Measurements from ENCODE around the gene EMP2. TPM values are rescaled to one million over a fixed set of nuclear protein-coding genes. Genes with fewer than 3 reads are reported as not detected.

Gene EMP2
- total and polyA plus RNA-seq, 10 donors: 2.8 to 37.2 (median 19.5) TPM

DNA sequence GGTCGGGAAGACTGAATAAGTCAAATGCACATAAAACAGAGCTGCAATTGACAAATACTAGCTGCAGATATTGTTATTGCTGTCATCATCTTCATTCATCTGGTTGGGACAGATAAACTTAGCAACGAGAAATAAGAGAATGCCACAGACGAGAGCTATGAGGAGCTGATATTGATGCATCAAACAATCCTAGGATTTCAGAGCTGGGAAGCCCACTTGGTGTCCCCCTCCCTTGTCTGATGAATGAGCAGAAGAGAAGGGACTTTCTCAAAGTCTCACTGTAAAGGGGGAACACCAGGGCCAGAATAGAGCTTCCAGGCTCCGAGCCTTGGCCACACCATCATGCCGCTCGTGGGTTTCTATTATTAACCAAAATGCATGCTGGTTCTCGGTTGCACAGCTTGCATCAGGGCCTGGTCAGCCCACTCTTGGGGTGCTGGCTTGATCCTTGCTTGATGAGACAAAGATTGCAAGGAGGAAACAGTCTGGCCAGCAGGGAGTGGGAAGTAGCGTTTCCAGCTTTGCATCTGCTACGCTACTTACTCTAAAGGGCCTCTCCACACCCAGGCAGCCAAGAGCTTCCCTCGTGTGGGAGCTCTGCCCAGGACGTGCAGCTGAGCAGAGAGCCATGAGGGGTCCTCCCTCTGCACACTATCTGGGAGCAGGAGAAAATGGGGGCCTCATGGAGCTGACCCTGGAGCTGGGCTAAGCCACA lies 28.4 kb upstream of the EMP2 start:
- DNase-seq: no peak
- Histone ChIP-seq H3K27me3 (replicated peaks in 1 of 7) (no peaks in the 10 kb centered on the region), H3K4me1 (peaks cover 0 to 17% (median 2%) of the 10 kb centered on the region in 6 donors), H3K4me3 (no peak overlapping the region), H3K9me3 (no peaks in the 10 kb centered on the region), H3K27ac (no peak overlapping the region), H3K36me3 (no peaks in the 10 kb centered on the region)
- WGBS, 5 donors: 63 to 73% (median 68%) methylated on average over 9 to 11 of the region's 11 CpGs
- TF ChIP-seq POLR2AphosphoS5 (IDR thresholded peaks at IDR 0.05) (no peak), POLR2A (IDR thresholded peaks at IDR 0.05) (no peak)
- TF ChIP-seq, protein P1, sequence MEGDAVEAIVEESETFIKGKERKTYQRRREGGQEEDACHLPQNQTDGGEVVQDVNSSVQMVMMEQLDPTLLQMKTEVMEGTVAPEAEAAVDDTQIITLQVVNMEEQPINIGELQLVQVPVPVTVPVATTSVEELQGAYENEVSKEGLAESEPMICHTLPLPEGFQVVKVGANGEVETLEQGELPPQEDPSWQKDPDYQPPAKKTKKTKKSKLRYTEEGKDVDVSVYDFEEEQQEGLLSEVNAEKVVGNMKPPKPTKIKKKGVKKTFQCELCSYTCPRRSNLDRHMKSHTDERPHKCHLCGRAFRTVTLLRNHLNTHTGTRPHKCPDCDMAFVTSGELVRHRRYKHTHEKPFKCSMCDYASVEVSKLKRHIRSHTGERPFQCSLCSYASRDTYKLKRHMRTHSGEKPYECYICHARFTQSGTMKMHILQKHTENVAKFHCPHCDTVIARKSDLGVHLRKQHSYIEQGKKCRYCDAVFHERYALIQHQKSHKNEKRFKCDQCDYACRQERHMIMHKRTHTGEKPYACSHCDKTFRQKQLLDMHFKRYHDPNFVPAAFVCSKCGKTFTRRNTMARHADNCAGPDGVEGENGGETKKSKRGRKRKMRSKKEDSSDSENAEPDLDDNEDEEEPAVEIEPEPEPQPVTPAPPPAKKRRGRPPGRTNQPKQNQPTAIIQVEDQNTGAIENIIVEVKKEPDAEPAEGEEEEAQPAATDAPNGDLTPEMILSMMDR (IDR thresholded peaks at IDR 0.05 in 8 of 11, conservative IDR thresholded peaks at IDR 0.05 in 3 of 11): no peak
- intact Hi-C loops (cut with DNase I; ENCODE audit: low total_unique reads): no loop called here

DNA sequence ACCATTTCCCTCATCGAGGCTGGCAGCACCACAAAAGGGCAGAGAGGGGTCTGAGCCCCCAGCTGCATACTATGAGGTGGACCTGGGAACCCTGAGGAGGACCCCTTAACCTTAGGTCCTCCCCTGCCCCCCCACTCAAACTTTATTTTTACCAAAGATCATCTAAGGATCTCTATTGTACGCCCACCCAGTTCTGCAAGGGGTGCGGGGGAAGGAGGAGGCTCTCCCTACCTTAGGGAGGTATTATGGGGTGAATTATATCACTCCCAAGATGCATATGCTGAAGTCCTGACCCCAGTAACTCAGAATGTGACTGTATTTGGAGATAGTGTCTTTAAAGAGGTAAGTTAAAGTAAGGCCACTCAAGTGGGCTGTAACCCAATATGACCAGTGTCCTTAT lies 26.8 kb upstream of the EMP2 start:
- intact Hi-C loops (cut with DNase I; ENCODE audit: low total_unique reads): no loop called here
- H3K9me3 ChIP-seq: no peaks in the 10 kb centered on the region
- TF ChIP-seq, protein P1 (IDR thresholded peaks at IDR 0.05 in 8 of 11, conservative IDR thresholded peaks at IDR 0.05 in 3 of 11): no peak
- TF ChIP-seq POLR2A (IDR thresholded peaks at IDR 0.05): no peak
- no peak for TF ChIP-seq POLR2AphosphoS5 (IDR thresholded peaks at IDR 0.05)
- 59 to 76% (median 73%) methylated on average over 3 of the region's 3 CpGs for WGBS, 5 donors
- H3K4me3 ChIP-seq: no peak overlapping the region
- DNase-seq: no peak
- no peak overlapping the region for H3K27ac ChIP-seq
- no peaks in the 10 kb centered on the region for H3K27me3 ChIP-seq (replicated peaks in 1 of 7)
- H3K36me3 ChIP-seq: no peaks in the 10 kb centered on the region
- H3K4me1 ChIP-seq: peaks cover 0 to 2% (median 0%) of the 10 kb centered on the region in 6 donors

DNA sequence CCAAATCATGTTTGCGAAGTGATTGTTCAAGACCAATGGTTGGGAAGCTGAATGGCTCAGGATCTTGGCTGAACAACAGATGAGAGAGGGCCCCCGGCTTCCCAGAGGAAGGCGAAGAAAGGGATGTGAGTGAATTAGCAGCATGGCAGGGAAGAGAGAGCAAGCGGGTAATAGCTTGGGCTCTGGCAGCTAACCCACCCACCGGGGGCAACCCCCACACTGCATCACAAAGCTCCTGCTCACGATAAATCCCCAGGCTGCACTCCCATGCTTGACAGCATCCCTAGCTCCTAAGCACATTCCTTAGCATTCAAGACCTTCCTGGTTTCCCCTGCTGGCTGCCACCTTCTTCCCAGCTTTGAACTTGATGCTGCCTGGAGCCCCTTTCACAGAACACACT lies 26.2 kb upstream of the EMP2 start:
- Histone ChIP-seq H3K4me3 (no peak overlapping the region), H3K4me1 (peaks cover 0 to 4% (median 0%) of the 10 kb centered on the region in 6 donors), H3K9me3 (no peaks in the 10 kb centered on the region), H3K27ac (no peak overlapping the region), H3K36me3 (no peaks in the 10 kb centered on the region), H3K27me3 (replicated peaks in 1 of 7) (no peaks in the 10 kb centered on the region)
- intact Hi-C loops (cut with DNase I; ENCODE audit: low total_unique reads): no loop called here
- no peak for TF ChIP-seq POLR2A (IDR thresholded peaks at IDR 0.05)
- no peak for TF ChIP-seq POLR2AphosphoS5 (IDR thresholded peaks at IDR 0.05)
- TF ChIP-seq, protein P1 (IDR thresholded peaks at IDR 0.05 in 8 of 11, conservative IDR thresholded peaks at IDR 0.05 in 3 of 11): no peak
- 74 to 86% (median 81%) methylated on average over 6 of the region's 6 CpGs for WGBS, 5 donors
- DNase-seq: no peak

DNA sequence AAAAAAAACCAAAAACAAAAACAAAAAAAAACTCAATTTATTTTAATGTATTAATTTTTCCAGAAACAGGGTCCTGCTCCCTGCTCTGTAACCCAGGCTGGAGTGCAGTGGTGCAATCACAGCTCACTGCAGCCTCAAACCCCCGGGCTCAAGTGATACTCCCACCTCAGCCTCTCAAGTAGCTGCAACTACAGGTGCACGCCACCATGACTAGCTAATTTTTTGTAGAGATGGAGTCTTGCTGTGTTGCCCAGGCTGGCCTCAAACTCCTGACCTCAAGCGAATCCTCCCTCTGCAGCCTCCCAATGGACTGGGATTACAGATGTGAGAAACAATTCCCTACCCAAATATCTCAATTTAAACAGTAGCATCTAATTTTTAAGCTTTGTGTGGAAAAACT lies 25.2 kb upstream of the EMP2 start:
- WGBS, 5 donors: 81 to 94% (median 86%) methylated on average over 3 of the region's 3 CpGs
- Histone ChIP-seq H3K4me1 (peaks cover 0 to 4% (median 0%) of the 10 kb centered on the region in 6 donors), H3K27ac (no peak overlapping the region), H3K27me3 (replicated peaks in 1 of 7) (no peaks in the 10 kb centered on the region), H3K36me3 (no peaks in the 10 kb centered on the region), H3K9me3 (no peaks in the 10 kb centered on the region), H3K4me3 (no peak overlapping the region)
- TF ChIP-seq, protein P1 (IDR thresholded peaks at IDR 0.05 in 8 of 11, conservative IDR thresholded peaks at IDR 0.05 in 3 of 11): no peak
- TF ChIP-seq POLR2AphosphoS5 (IDR thresholded peaks at IDR 0.05) (no peak), POLR2A (IDR thresholded peaks at IDR 0.05) (no peak)
- intact Hi-C loops (cut with DNase I; ENCODE audit: low total_unique reads): no loop called here
- DNase-seq: no peak

Data from spleen (tissue), 11 donors.